A549 (cell line): Measurements from ENCODE around the gene PAFAH2. TPM values are rescaled to one million over a fixed set of nuclear protein-coding genes. Genes with fewer than 3 reads are reported as not detected.
A peak's percentile ranks its signal among the peaks of the same experiment; 100 is the strongest.

Experiments
- ATAC-seq, 2 experiments: fragments of 200-7000 bp in 1 of 2; fragments of >200 bp in 1 of 2; cut with Nextera tagmentation in 1 of 2; cut with Tn5 transposase in 1 of 2; 3 replicates each; pipeline versions ENCODE4 v1.8.0 to v1.9.1; 2018 to 2020; ENCODE audit warnings: mild to moderate bottlenecking in 1 of 2, moderate library complexity in 1 of 2
- CTCF ChIA-PET: fragments of 300-600 bp; sonication (Branson Sonifier 250); formaldehyde crosslinking; extraction: SDS; loops from one replicate; lab custom pipeline; 2021; ENCODE audit warnings: antibody characterized with exemption, inconsistent platforms; lab: Yijun Ruan, JAX
- POLR2A ChIA-PET: fragments of 350-600 bp; formaldehyde crosslinking; extraction: SDS; loops from one replicate; lab custom pipeline; 2021; ENCODE audit warnings: antibody characterized with exemption, inconsistent platforms; lab: Yijun Ruan, JAX
- DNase-seq, 2 experiments: peaks; one replicate each; pipeline versions ENCODE4 v3.0.0 to v3.0.0-alpha.2; 2011 to 2016; ENCODE audit warnings: low read depth in 1 of 2, low spot score in 1 of 2
- FAIRE-seq: peaks from 2 replicates; lab custom pipeline; 2011; peaks lifted over from hg19 to GRCh38; lab: Jason Lieb, UNC
- H3K27ac ChIP-seq, 2 experiments: fragments of >200 bp; sonication (Bioruptor Twin); formaldehyde crosslinking; 3 replicates each; pipeline ENCODE4 v1.5.1; 2016 to 2017
- H3K4me1 ChIP-seq: fragments of >200 bp; sonication (Bioruptor Twin); formaldehyde crosslinking; 3 replicates; pipeline ENCODE4 v1.6.1; 2016
- H3K4me2 ChIP-seq: fragments of >200 bp; sonication (Bioruptor Twin); formaldehyde crosslinking; 3 replicates; pipeline ENCODE4 v1.6.1; 2016
- H3K4me3 ChIP-seq: fragments of >200 bp; sonication (Bioruptor Twin); formaldehyde crosslinking; 3 replicates; pipeline ENCODE4 v1.5.1; 2016
- H3K9me3 ChIP-seq: fragments of >200 bp; sonication (Bioruptor Twin); formaldehyde crosslinking; 3 replicates; pipeline ENCODE4 v1.6.1; 2016
- BCL3 ChIP-seq: fragments of >200 bp; sonication (Bioruptor Twin); formaldehyde crosslinking; IDR thresholded peaks from 3 replicates; pipeline ENCODE4 v1.6.1; 2016
- CBX2 ChIP-seq: fragments of 200-600 bp; sonication (generic); IDR thresholded peaks from 2 replicates; pipeline ENCODE4 v1.6.1; 2016; ENCODE audit warnings: low read depth, mild to moderate bottlenecking, borderline replicate concordance
- CEBPB ChIP-seq, 2 experiments: fragments of >200 bp in 1 of 2; sonication (Bioruptor Twin) in 1 of 2; formaldehyde crosslinking in 1 of 2; IDR thresholded peaks; 2 replicates each; pipeline ENCODE4 v1.6.1; 2012 to 2016
- CHD4 ChIP-seq: fragments of 200-600 bp; sonication (generic); IDR thresholded peaks from 2 replicates; pipeline ENCODE4 v1.6.1; 2016; ENCODE audit warnings: antibody characterized with exemption, mild to moderate bottlenecking, borderline replicate concordance
- E2F6 ChIP-seq: IDR thresholded peaks from 2 replicates; pipeline ENCODE4 v1.6.1; 2012; ENCODE audit warnings: low read depth, borderline replicate concordance
- EHMT2 ChIP-seq: fragments of 200-600 bp; sonication (generic); IDR thresholded peaks from 2 replicates; pipeline ENCODE4 v1.6.1; 2016; ENCODE audit warnings: antibody characterized with exemption, low read depth, mild to moderate bottlenecking, moderate library complexity
- EP300 ChIP-seq, 2 experiments: fragments of >200 bp; sonication (Bioruptor Twin); formaldehyde crosslinking; IDR thresholded peaks; 2 replicates in 1 of 2; 3 replicates in 1 of 2; pipeline ENCODE4 v1.6.1; 2016 to 2017
- ESRRA ChIP-seq: fragments of 150-350 bp; IDR thresholded peaks from 2 replicates; pipeline ENCODE4 v1.6.1; 2014; ENCODE audit warnings: mild to moderate bottlenecking, low read length, borderline replicate concordance
- HOXB13 ChIP-seq: fragments of 250-450 bp; sonication (Bioruptor Pico); IDR thresholded peaks from 2 replicates; pipeline ENCODE4 v1.5.0; 2020; ENCODE audit warnings: low read depth, mild to moderate bottlenecking, moderate library complexity
- HOXB5 ChIP-seq: fragments of 250-450 bp; sonication (Bioruptor Pico); IDR thresholded peaks from 2 replicates; pipeline ENCODE4 v1.5.0; 2020; ENCODE audit warnings: mild to moderate bottlenecking, moderate library complexity
- MYC ChIP-seq: IDR thresholded peaks from 2 replicates; pipeline ENCODE4 v1.6.1; 2012; ENCODE audit warnings: mild to moderate bottlenecking, inconsistent platforms, low read length, improper control_type of control experiment, borderline replicate concordance
- PHF8 ChIP-seq: fragments of 200-600 bp; sonication (generic); IDR thresholded peaks from 2 replicates; pipeline ENCODE4 v1.6.1; 2016; ENCODE audit warnings: low read depth, mild to moderate bottlenecking, antibody characterized with exemption, moderate library complexity, borderline replicate concordance
- POLR2A ChIP-seq: IDR thresholded peaks from 2 replicates; pipeline ENCODE4 v1.6.1; 2012; ENCODE audit warnings: mild to moderate bottlenecking, low read length
- RAD21 ChIP-seq, 2 experiments: fragments of >200 bp in 1 of 2; sonication (Bioruptor Twin) in 1 of 2; formaldehyde crosslinking in 1 of 2; IDR thresholded peaks in 1 of 2; conservative IDR thresholded peaks in 1 of 2; 2 replicates in 1 of 2; 3 replicates in 1 of 2; pipeline ENCODE4 v1.6.1; 2012 to 2018; ENCODE audit warnings: inconsistent platforms in 1 of 2
- RCOR1 ChIP-seq: fragments of 150-350 bp; IDR thresholded peaks from 2 replicates; pipeline ENCODE4 v1.6.1; 2014; ENCODE audit warnings: antibody characterized with exemption, low read length, low read depth
- RFX5 ChIP-seq: fragments of 450-650 bp; IDR thresholded peaks from 2 replicates; pipeline ENCODE4 v1.7.1; 2014; ENCODE audit warnings: antibody characterized with exemption, mild to moderate bottlenecking, moderate library complexity
- TP53 ChIP-seq: fragments of 250-450 bp; sonication (Bioruptor Pico); IDR thresholded peaks from 2 replicates; pipeline ENCODE4 v1.5.0; 2021; ENCODE audit warnings: mild to moderate bottlenecking, moderate library complexity
- ZFP36 ChIP-seq: fragments of 450-650 bp; IDR thresholded peaks from 2 replicates; pipeline ENCODE4 v1.6.1; 2014; ENCODE audit warnings: borderline replicate concordance; ENCODE audit not compliant: partially characterized antibody
- WGBS: methylation state at CpG from one replicate; pipeline ENCODE4 v1.1.6; 2017; ENCODE audit errors: missing lambda C conversion rate; 5-methylcytosine and 5-hydroxymethylcytosine counted together
- polyA plus RNA-seq, 4 experiments: library from polyadenylated mRNA; depleted of rRNA in 3 of 4; stranded (reverse); fragments of >200 nt; fragmentation: RNase III in 1 of 4; extraction: RNeasy Plus Mini Kit Qiagen cat#74134 plus additional on column Dnase treatment in 1 of 4; gene quantifications; 2 replicates in 3 of 4; 3 replicates in 1 of 4; pipeline ENCODE4 v1.2.3, GENCODE V29; 2011 to 2017
- TF ChIP-seq, protein P1 (sequence below): IDR thresholded peaks from 2 replicates; pipeline ENCODE4 v1.6.1; 2012

The PAFAH2 gene
- polyA plus RNA-seq, 2 of the 4 experiments (the other 2 are of a cell fraction): 6.3 to 13.7 TPM

DNA sequence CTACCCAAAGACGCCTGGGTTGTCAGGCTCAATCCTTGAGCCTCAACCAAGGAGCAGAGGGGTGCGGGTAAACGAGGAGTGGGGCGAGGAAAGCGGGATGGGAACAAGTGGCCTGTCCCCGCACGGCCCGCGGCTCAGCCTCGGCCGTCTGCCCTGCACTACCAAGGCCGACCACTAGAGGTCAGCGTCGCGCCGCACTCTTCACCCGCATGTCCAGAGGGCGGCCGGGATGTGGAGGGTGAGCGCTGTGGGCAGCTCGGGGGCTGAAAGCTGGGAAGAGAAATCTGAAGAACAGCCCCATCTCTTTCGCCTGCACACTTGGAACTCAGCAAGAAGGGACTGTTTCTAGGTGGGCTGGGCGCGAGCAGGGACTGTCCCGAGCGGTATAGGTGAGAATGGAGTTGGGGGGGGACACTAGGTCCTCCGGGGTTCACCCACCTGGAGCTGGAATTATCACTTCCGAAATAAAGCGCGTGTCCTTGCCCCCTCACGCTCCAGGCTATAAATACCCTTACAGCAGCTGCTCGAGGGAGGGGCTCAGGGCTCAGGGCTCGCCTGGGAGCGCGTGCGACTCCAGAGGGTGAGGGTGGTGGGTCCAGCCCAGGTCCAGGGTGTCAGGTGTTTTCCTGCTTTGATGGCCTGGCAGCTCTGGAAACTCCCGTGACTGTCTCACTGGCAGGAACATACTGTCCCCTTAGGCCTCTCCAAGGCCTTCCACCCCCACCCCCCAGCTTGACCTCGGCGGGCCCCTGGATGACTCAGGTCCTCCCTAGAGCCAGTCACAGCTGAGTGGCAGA lies 38.3 kb upstream of the PAFAH2 start (continued):
- no peak for TF ChIP-seq RCOR1
- no peak for TF ChIP-seq MYC
- TF ChIP-seq TP53 (CRISPR knock-in tag): no peak
- TF ChIP-seq EHMT2: no peak
- peak; percentile 79 to 85 for TF ChIP-seq RAD21 (conservative IDR thresholded peaks at IDR 0.05 in 1 of 2, IDR thresholded peaks at IDR 0.05 in 1 of 2)

GRCh38 chr1:26035203-26035958 lies 37.5 kb upstream of the PAFAH2 start:
- WGBS: 3% methylated on average over 11 of the region's 60 CpGs
- CTCF ChIA-PET: interaction anchor here (0.7 to 3.1 kb wide), 29 partner anchors 9 to 382 kb away, joined by 3 to 30 read pairs (median 4); partner anchors contain the start of gene SLC30A2

GRCh38 chr1:26034504-26035202 lies 36.8 kb upstream of the PAFAH2 start:
- DNase-seq: peak in 1 of 2 experiments; percentile 33
- no peak for FAIRE-seq
- Histone ChIP-seq H3K4me1 (peaks cover 11% of the 10 kb centered on the region), H3K27ac (peak overlapping the region; percentile 53 to 87; a peak in 5 of 6 replicates), H3K4me2 (peak overlapping the region; percentile 99), H3K9me3 (no peaks in the 10 kb centered on the region), H3K4me3 (peak overlapping the region; percentile 70)
- ChIA-PET CTCF (interaction anchor here (0.6 to 3.1 kb wide), 26 partner anchors 8 to 382 kb away, joined by 3 to 30 read pairs (median 4); partner anchors contain the start of genes EXTL1, SLC30A2 and ZNF593), POLR2A (no interaction called here)
- peak; percentile 14 to 63; a peak in 3 of 6 replicates for ATAC-seq
- TF ChIP-seq RAD21 (conservative IDR thresholded peaks at IDR 0.05 in 1 of 2, IDR thresholded peaks at IDR 0.05 in 1 of 2) (no peak), HOXB13 (no peak), CEBPB (IDR thresholded peaks at IDR 0.05) (no peak), CBX2 (no peak), HOXB5 (no peak), CHD4 (no peak), ESRRA (no peak), BCL3 (no peak), EP300 (IDR thresholded peaks at IDR 0.05) (no peak), RCOR1 (no peak)
- 71% methylated on average over 3 of the region's 15 CpGs for WGBS

More at GRCh38 chr1:26035203-26035958, 37.5 kb upstream of the PAFAH2 start:
- TF ChIP-seq POLR2A: peak; percentile 72
- no peak for TF ChIP-seq CBX2
- no peak for TF ChIP-seq RCOR1
- TF ChIP-seq E2F6: peak; percentile 44; the same call in 1 of the 2 replicates
- TF ChIP-seq RFX5: 0 out of 2 replicates have a peak, but pooled peaks have one; percentile 40
- TF ChIP-seq, protein P1, sequence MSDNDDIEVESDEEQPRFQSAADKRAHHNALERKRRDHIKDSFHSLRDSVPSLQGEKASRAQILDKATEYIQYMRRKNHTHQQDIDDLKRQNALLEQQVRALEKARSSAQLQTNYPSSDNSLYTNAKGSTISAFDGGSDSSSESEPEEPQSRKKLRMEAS: peak; percentile 45
- peak; percentile 33; the same call in 1 of the 2 replicates for TF ChIP-seq PHF8
- no peak for TF ChIP-seq ZFP36
- TF ChIP-seq MYC: no peak
- ATAC-seq: peak; percentile 91 to 96
- Histone ChIP-seq H3K4me1 (peaks cover 11% of the 10 kb centered on the region), H3K4me3 (peak overlapping the region; percentile 70), H3K27ac (peak overlapping the region; percentile 72 to 87), H3K4me2 (peak overlapping the region; percentile 99), H3K9me3 (no peaks in the 10 kb centered on the region)
- peak; percentile 87 to 93 for DNase-seq
- no peak for FAIRE-seq
- POLR2A ChIA-PET: no interaction called here
